ENCODE data around the gene CCIN.

The CCIN gene

DNA sequence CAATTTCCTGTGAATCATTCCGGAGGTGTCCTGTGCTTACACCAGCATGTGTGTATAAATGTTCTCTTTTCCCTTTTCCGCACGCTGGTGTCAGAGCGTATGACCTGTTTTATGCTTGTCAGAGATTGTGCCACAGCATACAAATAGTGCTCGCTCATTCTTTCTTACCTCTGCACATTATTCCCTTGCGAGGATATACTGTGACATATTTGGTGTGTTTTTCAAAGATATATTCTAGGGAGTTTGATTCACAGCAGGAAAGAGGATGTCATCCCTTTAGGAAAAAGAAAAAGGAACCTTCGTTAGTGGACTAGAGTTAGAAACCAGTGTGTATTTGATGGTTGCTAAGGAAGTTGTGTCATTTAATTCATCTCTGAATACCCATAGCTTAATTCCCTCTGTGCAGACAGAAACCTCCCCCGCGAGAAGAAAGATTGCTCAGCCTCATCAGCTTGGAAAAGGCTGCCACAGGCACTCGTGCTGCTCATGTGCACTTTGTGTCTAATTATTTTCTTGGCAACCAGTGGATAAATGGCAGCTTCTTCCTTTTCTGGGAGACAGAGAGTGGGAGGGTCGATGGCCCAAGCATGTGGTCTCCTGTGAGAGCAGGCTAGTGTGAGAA, 14.7 kb upstream of the CCIN start:
- H3K4me3 ChIP-seq (replicated peaks; ENCODE audit: insufficient read depth, low read length), result no peak overlapping the region
- TF ChIP-seq POLR2AphosphoS5 (IDR thresholded peaks at IDR 0.05; ENCODE audit: low read depth), result peak; percentile 53; the same call in 1 of the 2 replicates
- no peak for TF ChIP-seq CTCF (IDR thresholded peaks at IDR 0.05; ENCODE audit: insufficient read depth, low read length)
- TF ChIP-seq, protein P1, sequence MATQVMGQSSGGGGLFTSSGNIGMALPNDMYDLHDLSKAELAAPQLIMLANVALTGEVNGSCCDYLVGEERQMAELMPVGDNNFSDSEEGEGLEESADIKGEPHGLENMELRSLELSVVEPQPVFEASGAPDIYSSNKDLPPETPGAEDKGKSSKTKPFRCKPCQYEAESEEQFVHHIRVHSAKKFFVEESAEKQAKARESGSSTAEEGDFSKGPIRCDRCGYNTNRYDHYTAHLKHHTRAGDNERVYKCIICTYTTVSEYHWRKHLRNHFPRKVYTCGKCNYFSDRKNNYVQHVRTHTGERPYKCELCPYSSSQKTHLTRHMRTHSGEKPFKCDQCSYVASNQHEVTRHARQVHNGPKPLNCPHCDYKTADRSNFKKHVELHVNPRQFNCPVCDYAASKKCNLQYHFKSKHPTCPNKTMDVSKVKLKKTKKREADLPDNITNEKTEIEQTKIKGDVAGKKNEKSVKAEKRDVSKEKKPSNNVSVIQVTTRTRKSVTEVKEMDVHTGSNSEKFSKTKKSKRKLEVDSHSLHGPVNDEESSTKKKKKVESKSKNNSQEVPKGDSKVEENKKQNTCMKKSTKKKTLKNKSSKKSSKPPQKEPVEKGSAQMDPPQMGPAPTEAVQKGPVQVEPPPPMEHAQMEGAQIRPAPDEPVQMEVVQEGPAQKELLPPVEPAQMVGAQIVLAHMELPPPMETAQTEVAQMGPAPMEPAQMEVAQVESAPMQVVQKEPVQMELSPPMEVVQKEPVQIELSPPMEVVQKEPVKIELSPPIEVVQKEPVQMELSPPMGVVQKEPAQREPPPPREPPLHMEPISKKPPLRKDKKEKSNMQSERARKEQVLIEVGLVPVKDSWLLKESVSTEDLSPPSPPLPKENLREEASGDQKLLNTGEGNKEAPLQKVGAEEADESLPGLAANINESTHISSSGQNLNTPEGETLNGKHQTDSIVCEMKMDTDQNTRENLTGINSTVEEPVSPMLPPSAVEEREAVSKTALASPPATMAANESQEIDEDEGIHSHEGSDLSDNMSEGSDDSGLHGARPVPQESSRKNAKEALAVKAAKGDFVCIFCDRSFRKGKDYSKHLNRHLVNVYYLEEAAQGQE (IDR thresholded peaks at IDR 0.05; ENCODE audit: insufficient replicate concordance, low read depth), result no peak
- TF ChIP-seq GABPA (IDR thresholded peaks at IDR 0.05; ENCODE audit: low read depth), result no peak
- no peaks in the 10 kb centered on the region for H3K27me3 ChIP-seq (ENCODE audit: insufficient read depth, poor library complexity, severe bottlenecking)
- DNase-seq (ENCODE audit: low read depth in 1 of 2, low spot score in 1 of 2), result peak in 1 of 2 experiments; percentile 63
- peak overlapping the region; percentile 82 for H3K27ac ChIP-seq (replicated peaks)

DNA sequence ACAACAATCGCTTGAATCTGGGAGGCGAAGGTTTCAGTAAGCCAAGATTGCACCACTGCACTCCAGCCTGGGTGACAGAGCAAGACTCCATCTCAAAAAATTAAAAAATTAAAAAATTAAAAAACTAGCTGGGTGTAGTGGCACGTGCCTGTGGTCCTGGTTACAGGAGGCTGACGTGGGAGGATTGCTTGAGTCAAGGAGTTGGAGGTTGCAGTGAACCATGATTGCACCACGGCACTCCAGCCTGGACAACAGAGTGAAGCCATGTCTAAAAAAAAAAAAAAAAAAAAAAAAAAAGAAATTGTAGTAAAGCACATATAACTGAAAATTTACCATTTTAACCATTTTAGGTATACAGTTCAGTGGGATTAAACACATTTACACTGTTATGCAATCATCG, 13.1 kb upstream of the CCIN start:
- TF ChIP-seq GABPA (IDR thresholded peaks at IDR 0.05; ENCODE audit: low read depth), result no peak
- TF ChIP-seq POLR2AphosphoS5 (IDR thresholded peaks at IDR 0.05; ENCODE audit: low read depth), result no peak
- TF ChIP-seq, protein P1 (IDR thresholded peaks at IDR 0.05; ENCODE audit: insufficient replicate concordance, low read depth), result no peak
- TF ChIP-seq CTCF (IDR thresholded peaks at IDR 0.05; ENCODE audit: insufficient read depth, low read length), result no peak
- TF ChIP-seq SPI1 (IDR thresholded peaks at IDR 0.05; ENCODE audit: borderline replicate concordance, low read depth), result no peak
- Histone ChIP-seq H3K27ac (replicated peaks) (no peak overlapping the region), H3K27me3 (ENCODE audit: insufficient read depth, poor library complexity, severe bottlenecking) (no peaks in the 10 kb centered on the region), H3K4me3 (replicated peaks; ENCODE audit: insufficient read depth, low read length) (no peak overlapping the region)
- DNase-seq (ENCODE audit: low read depth in 1 of 2, low spot score in 1 of 2), result no peak

DNA sequence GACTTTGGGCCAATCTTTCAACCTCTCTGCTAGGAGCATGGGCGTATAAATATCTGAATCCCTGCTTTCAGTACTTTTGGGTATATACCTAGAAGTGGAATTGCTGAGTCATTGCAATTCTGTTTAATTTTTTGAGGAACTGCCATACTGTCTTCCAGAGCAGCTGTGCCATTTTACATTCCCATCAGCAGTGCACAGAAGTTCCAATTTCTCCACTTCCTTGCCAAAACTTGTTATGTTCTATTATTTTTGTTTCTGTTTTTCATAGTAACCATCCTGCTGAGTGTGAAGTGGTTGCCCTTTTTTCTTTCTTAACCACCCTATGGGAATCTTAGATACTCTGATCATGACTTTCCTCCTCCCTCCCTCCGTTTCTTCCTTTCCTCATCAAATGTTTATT, 11.1 kb upstream of the CCIN start:
- no peak overlapping the region for H3K4me3 ChIP-seq (replicated peaks; ENCODE audit: insufficient read depth, low read length)
- no peak for TF ChIP-seq POLR2AphosphoS5 (IDR thresholded peaks at IDR 0.05; ENCODE audit: low read depth)
- no peak for TF ChIP-seq CTCF (IDR thresholded peaks at IDR 0.05; ENCODE audit: insufficient read depth, low read length)
- TF ChIP-seq GABPA (IDR thresholded peaks at IDR 0.05; ENCODE audit: low read depth), result no peak
- peak; percentile 90 for TF ChIP-seq SPI1 (IDR thresholded peaks at IDR 0.05; ENCODE audit: borderline replicate concordance, low read depth)
- TF ChIP-seq, protein P1 (IDR thresholded peaks at IDR 0.05; ENCODE audit: insufficient replicate concordance, low read depth), result no peak
- H3K27me3 ChIP-seq (ENCODE audit: insufficient read depth, poor library complexity, severe bottlenecking), result no peaks in the 10 kb centered on the region
- peak in 1 of 2 experiments; percentile 22 for DNase-seq (ENCODE audit: low read depth in 1 of 2, low spot score in 1 of 2)
- H3K27ac ChIP-seq (replicated peaks), result peak overlapping the region; percentile 47

Measured in HL-60 (cell line).